Right renal cortex interstitium (tissue), 3 donors: Measurements from ENCODE around the gene WNT3. TPM values are rescaled to one million over a fixed set of nuclear protein-coding genes. Genes with fewer than 3 reads are reported as not detected.
"Not testable (repeated sequence)": the region's sequence is repeated elsewhere in the genome, so short reads cannot be mapped to it uniquely, and the experiment has no call there.

ENCODE experiments used
- DNase-seq, 3 donors: peaks; one replicate each; pipeline ENCODE4 v3.0.0-alpha.2; 2013; ENCODE audit warnings: low read depth in 3 of 3, low spot score in 2 of 3
- polyA plus RNA-seq, 3 donors: library from polyadenylated mRNA; unstranded; fragments of 120-200 nt; gene quantifications; one replicate each; pipeline ENCODE4 v1.2.1, GENCODE V29; 2013; ENCODE audit not compliant: insufficient read length in 3 of 3

Gene WNT3, protein sequence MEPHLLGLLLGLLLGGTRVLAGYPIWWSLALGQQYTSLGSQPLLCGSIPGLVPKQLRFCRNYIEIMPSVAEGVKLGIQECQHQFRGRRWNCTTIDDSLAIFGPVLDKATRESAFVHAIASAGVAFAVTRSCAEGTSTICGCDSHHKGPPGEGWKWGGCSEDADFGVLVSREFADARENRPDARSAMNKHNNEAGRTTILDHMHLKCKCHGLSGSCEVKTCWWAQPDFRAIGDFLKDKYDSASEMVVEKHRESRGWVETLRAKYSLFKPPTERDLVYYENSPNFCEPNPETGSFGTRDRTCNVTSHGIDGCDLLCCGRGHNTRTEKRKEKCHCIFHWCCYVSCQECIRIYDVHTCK
- 1 to 10 TPM; 1.4 to 2.1 (median 1.4) TPM for polyA plus RNA-seq

GRCh38 chr17:46818316-46818928 is at the start of gene WNT3:
TSS of gene WNT3 (minus strand) at chr17:46818692. CDS start at chr17:46818597, 95 bp downstream.
- no peak for DNase-seq

GRCh38 chr17:46866747-46867146 is 48.3 kb upstream of the WNT3 start:
- no peak for DNase-seq

DNA sequence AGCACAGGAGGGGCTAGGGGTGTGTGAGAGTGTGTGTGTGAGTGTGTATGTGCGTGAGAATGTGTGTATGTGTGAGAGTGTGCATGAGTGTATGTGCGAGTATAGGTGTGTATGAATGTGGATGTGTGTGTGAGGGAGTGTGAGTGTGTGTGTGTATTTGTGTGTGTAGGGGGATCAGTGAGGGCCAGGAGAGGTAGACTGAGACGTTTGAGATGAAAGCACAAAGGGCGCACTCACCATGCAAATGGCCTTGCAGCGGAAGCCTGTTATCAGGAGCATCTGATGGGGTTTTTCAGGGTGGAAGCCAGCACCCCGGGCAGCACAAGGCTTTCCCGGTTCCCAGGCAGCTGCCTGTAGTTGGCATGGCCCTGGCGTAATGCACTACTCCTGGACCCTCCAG is 47.8 kb upstream of the WNT3 start:
- no peak for DNase-seq

DNA sequence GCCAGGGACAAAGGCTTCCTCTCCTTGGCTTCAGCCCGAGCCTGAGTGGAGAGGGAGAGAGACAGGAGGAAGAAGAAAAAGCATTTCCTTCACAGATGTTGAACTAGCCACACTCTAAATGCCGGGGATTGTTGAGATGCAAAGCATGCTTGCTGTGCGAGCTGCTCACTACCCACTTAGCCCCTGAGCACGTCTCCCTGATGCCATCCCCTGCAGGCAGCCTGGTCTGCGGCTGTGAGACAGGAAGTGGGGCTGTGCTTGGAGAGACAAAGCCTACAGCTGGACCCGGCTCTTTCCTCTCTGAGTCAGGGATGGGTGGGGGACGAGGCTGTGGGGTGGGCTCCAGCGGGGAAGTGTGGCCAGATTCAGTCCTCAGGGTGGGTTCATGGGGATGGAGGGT is 46.6 kb upstream of the WNT3 start:
- no peak for DNase-seq

- DNase-seq, result no peak
Observed at GRCh38 chr17:46863383-46864121, 45.1 kb upstream of the WNT3 start.

- no peak for DNase-seq
Observed at GRCh38 chr17:46862949-46863348, 44.5 kb upstream of the WNT3 start.

DNA sequence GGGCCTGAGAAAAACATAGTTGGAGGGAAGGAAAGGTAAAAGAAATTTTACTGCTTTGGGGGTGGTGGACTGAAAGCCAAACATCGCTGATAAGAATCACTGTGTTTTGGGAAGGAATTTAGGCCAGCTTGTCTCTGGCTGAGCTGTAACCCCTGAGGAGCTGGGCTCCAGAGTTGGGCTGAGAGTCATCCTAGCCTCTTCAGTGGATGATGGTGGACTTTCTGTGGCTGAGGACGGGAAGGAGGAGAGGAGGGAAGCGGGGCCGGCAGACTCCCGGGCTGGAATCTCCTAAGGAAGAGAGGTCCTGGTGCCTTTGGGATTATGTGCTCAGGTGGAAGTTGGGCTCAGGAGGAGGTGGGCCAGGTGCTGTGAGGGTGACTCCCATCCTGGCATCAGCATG is 41.5 kb upstream of the WNT3 start:
- DNase-seq, result no peak

DNA sequence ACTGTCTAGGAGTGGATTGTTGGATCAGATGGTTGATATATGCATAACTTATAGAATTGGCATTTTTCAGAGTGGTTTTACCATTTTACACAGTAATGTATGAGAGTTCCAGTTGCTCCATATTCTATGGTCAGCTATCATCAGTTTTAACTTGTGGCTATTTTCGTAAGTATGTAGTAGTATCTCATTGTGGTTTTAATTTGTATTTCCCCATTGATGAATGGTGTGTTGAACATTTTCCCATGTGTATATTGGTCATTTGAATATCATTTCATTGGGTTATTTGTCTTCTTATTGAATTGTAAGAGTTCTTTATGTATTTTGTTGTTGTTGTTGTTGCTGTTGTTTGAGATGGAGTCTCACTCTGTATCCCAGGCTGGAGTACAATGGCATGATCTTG is 39.1 kb upstream of the WNT3 start:
- DNase-seq, result no peak

GRCh38 chr17:46854948-46855347 is 36.5 kb upstream of the WNT3 start:
- no peak for DNase-seq

DNA sequence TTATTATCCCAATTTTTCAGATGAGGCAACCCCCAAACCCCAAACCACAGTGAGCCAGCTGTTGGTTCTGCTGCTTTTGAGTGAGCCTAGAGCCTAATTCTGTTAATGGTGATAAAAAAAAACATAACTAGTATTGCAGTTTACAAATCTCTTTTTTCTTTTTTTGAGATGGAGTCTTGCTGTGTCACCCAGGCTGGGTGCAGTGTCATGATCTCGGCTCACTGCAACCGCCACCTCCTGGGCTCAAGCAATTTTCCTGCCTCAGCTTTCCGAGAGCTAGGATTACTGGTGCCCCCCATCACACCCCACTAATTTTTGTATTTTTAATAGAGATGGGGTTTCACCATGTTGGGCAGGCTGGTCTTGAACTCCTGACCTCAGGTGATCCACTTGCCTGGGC is 36.0 kb upstream of the WNT3 start:
- DNase-seq, result no peak

- no peak for DNase-seq
Observed at GRCh38 chr17:46853896-46854444, 35.5 kb upstream of the WNT3 start.

GRCh38 chr17:46851029-46851741 is 32.7 kb upstream of the WNT3 start, which contains the start of gene WNT9B:
TSS of gene WNT9B (plus strand) at chr17:46851583. CDS start at chr17:46851639, 56 bp downstream.
- DNase-seq, result no peak

GRCh38 chr17:46850688-46851028 is 32.2 kb upstream of the WNT3 start:
- DNase-seq, result no peak

DNA sequence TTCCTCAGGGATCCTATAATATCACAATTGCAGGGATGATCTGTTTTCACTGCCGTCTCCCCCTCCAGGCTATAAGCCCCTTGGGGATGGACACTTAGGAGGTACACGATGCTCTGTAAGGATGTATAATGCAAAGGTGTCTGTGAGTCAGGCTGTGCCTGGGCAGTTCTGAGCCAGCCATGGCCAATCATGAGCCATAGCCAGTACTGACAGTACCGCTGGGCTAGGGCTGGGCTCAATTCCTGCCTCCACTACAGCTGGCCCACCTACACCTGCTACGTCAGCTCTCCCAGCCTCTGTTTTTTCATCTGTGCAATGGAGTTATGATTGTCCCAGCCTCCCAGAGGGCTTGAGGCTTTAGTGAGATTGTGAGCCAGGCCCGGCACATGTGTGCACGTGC is 30.0 kb upstream of the WNT3 start:
- DNase-seq, result no peak

DNA sequence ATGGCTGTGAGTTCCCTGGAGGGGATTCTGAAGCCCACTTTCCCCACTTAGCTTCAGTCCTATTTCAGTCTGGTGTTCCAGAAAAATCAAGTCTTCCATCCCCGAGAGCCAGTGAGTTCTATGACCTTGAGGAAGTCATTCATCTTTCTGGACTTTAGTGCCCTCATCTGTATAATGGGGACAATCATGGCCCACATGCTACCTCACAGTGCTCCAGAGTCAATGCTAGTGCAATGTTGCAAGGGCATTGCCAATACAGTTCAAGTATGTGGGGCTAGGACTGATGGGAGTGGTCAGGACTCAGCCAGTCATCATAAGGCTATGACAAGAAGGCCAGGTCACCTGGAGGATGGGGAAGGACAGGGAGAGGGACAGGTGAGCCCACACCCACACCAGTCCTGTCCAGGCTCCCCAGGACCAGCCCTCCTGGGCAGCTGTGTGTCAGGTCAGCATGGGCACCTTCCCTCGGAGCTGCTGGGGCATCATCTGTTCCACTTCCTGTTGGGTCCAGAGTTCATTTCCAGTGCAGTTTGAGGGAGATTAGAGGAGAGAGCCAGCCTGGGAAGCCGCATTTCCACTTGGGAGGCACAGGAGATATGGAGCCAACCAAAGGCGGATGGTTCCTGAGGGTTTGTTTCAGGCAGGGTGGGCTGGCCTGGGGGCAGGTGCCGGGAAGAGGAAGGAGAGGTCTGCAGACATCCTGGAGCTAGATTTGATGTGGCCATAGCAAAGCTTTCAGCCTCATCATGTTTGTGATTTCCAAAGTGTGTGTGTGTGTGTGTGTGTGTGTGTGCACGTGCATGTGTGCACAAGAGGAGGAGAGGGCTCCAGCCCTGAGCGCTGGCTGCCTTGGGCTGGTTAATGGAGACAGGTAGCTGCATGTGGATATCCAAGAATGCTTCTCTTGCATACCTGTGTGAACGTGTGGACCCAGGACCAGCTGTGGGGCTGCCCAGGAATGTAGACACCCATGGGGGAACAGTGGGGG is 29.0 kb upstream of the WNT3 start:
- no peak for DNase-seq

DNA sequence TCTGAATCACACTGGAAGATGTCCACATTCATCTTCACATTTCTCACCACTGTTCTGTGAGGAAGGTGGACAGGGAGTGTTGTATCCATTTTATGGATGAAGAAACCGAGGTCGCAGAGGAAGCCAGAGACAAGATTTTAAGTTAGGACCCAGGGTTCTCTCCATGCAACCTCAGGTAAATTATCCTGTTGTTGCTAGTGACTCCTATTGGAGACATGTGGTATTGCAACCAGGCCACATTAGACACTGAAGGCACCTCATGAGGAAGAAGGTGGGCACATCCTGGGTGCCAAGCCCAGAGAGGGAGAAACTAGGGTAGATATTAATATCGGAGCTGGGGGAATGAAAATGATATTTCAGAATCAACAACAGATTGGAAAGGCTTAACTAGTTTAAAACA is 24.3 kb upstream of the WNT3 start:
- no peak for DNase-seq

DNA sequence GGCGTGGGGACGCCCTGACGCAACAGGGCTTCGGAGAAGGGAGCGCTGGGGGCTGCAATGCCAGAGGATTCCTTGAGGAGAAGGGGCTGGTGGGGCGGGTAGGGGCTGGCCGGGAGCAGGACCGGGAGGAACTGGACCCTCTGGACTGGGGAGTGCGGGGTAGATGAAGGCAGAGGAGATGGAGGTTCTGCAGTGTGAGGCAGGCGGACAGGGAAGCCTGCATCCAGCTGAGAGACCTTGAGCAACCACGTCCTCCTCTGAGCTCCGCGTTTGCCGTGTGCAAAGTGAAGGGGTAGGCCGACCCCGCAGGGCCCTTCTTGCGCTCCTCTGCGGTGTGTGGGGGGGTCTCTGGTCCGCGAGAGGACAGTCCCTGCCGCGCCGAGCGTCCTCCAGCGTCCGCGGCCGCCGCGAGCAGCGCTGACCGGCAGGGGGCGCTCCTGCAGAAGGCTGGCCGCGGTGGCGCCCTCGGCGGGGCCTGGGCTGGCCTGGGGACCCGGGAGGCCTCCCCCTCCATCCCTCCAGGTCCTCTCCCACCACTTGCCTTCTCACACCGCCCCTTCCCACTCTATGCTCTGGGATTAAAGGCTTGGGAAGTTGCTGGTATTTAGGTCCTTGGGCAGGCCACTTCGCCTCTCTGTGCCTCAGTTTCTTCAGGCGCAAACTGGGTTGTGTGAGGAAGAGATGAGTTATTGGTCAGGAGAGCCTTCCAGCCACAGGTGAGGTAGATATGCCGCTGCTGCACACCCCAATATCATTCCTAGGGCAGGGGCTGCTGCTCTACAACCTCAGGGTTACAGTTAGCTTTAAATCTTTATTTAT is 23.3 kb upstream of the WNT3 start:
- DNase-seq, result no peak

DNA sequence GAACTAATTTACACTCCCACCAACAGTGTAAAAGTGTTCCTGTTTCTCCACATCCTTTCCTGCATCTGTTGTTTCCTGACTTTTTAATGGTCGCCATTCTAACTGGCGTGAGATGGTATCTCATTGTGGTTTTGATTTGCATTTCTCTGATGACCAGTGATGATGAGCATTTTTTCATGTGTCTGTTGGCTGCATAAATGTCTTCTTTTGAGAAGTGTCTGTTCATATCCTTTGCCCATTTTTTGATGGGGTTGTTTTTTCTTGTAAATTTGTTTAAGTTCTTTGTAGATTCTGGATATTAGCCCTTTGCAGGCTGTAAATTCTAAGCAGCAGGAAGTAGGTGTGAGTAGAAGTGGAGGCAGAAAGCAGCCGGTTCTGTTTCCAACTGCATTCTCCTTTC is 22.1 kb upstream of the WNT3 start:
- DNase-seq, result not testable (repeated sequence)

DNA sequence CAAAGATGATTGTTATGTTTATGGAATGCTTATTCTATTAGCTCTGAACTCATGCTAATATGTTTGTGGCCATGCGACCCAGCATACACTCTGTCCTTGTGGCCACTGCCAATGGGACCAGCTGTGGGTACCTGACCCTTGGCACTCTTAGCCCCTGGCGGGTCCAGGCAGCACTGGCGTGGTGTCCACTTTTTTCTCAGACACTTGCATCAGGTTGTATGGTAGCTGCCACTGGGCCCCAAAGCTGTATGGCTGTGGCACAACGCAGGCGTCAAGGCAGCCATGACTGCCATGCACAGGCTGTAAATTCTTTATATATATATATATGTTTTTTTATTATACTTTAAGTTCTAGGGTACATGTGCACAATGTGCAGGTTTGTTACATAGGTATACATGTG is 20.7 kb upstream of the WNT3 start:
- no peak for DNase-seq
